Body of pancreas (tissue), 4 donors: ENCODE data around the gene HOXD4.

Experiments used
- CTCF ChIP-seq, 7 experiments: fragments of 450-650 bp in 4 of 7; fragments of 200-600 bp in 3 of 7; sonication (generic) in 3 of 7; IDR thresholded peaks; one replicate each; pipeline ENCODE4 v1.5.1; 2016 to 2019; ENCODE audit warnings: antibody characterized with exemption in 7 of 7
- POLR2A ChIP-seq, 3 donors: fragments of 450-650 bp; IDR thresholded peaks; one replicate each; pipeline ENCODE4 v1.6.1; 2016; ENCODE audit warnings: antibody characterized with exemption in 3 of 3, mild to moderate bottlenecking in 2 of 3

- TF ChIP-seq CTCF (IDR thresholded peaks at IDR 0.05) = no peak
- TF ChIP-seq POLR2A (IDR thresholded peaks at IDR 0.05) = no peak
These were observed 7.7 kb downstream of the HOXD4 start for GRCh38 chr2:176158855-176159662.
